ENCODE measurements around the gene COX4I1. TPM values are rescaled to one million over a fixed set of nuclear protein-coding genes. Genes with fewer than 3 reads are reported as not detected.

COX4I1 gene
- total and polyA plus RNA-seq, 5 donors, result 1,306 to 4,150 (median 1,671) TPM

GRCh38 chr16:85754413-85754812 is 45.1 kb upstream of the COX4I1 start:
- WGBS, result 43% methylated on average over 7 of the region's 7 CpGs
- Histone ChIP-seq H3K4me1 (ENCODE audit: control insufficient read depth, insufficient read depth, low read length) (no peaks in the 10 kb centered on the region), H3K27me3 (ENCODE audit: control insufficient read depth, insufficient read depth) (no peaks in the 10 kb centered on the region), H3K4me3 (ENCODE audit: low read length) (no peak overlapping the region), H3K27ac (ENCODE audit: low read length) (no peak overlapping the region), H3K9me3 (ENCODE audit: control insufficient read depth, low read length) (no peaks in the 10 kb centered on the region)
- intact Hi-C loops (cut with DNase I), result no loop called here
- DNase-seq, result no peak
- no peak for ATAC-seq

GRCh38 chr16:85755929-85756768 is 43.3 kb upstream of the COX4I1 start:
- Histone ChIP-seq H3K27ac (ENCODE audit: low read length) (no peak overlapping the region), H3K4me1 (ENCODE audit: control insufficient read depth, insufficient read depth, low read length) (no peaks in the 10 kb centered on the region), H3K27me3 (ENCODE audit: control insufficient read depth, insufficient read depth) (no peaks in the 10 kb centered on the region), H3K9me3 (ENCODE audit: control insufficient read depth, low read length) (no peaks in the 10 kb centered on the region), H3K4me3 (ENCODE audit: low read length) (no peak overlapping the region)
- intact Hi-C loops (cut with DNase I), result no loop called here
- ATAC-seq (no peak), DNase-seq (no peak)
- 69% methylated on average over 25 of the region's 25 CpGs for WGBS

GRCh38 chr16:85757341-85757822 is 42.1 kb upstream of the COX4I1 start:
- 79% methylated on average over 7 of the region's 7 CpGs for WGBS
- ATAC-seq, result no peak

GRCh38 chr16:85759136-85759535 is 40.4 kb upstream of the COX4I1 start:
- Histone ChIP-seq H3K4me3 (ENCODE audit: low read length) (no peak overlapping the region), H3K27me3 (ENCODE audit: control insufficient read depth, insufficient read depth) (no peaks in the 10 kb centered on the region), H3K9me3 (ENCODE audit: control insufficient read depth, low read length) (no peaks in the 10 kb centered on the region), H3K27ac (ENCODE audit: low read length) (no peak overlapping the region), H3K4me1 (ENCODE audit: control insufficient read depth, insufficient read depth, low read length) (no peaks in the 10 kb centered on the region)
- DNase-seq (no peak), ATAC-seq (no peak)
- WGBS, result 51% methylated on average over 16 of the region's 16 CpGs
- intact Hi-C loops (cut with DNase I), result no loop called here

More at GRCh38 chr16:85757341-85757822, 42.1 kb upstream of the COX4I1 start:
- Histone ChIP-seq H3K4me3 (ENCODE audit: low read length) (no peak overlapping the region), H3K27ac (ENCODE audit: low read length) (no peak overlapping the region), H3K4me1 (ENCODE audit: control insufficient read depth, insufficient read depth, low read length) (no peaks in the 10 kb centered on the region), H3K27me3 (ENCODE audit: control insufficient read depth, insufficient read depth) (no peaks in the 10 kb centered on the region), H3K9me3 (ENCODE audit: control insufficient read depth, low read length) (no peaks in the 10 kb centered on the region)
- intact Hi-C loops (cut with DNase I), result no loop called here
- DNase-seq, result no peak

GRCh38 chr16:85759631-85760419 is 39.7 kb upstream of the COX4I1 start:
- WGBS, result 69% methylated on average over 20 of the region's 20 CpGs
- H3K4me1 ChIP-seq (ENCODE audit: control insufficient read depth, insufficient read depth, low read length), result no peaks in the 10 kb centered on the region
- intact Hi-C loops (cut with DNase I), result no loop called here
- DNase-seq (no peak), ATAC-seq (peak in 1 of 2 donors; percentile 14)
- no peak overlapping the region for H3K4me3 ChIP-seq (ENCODE audit: low read length)
- no peak overlapping the region for H3K27ac ChIP-seq (ENCODE audit: low read length)
- no peaks in the 10 kb centered on the region for H3K27me3 ChIP-seq (ENCODE audit: control insufficient read depth, insufficient read depth)
- H3K9me3 ChIP-seq (ENCODE audit: control insufficient read depth, low read length), result no peaks in the 10 kb centered on the region

GRCh38 chr16:85761861-85762260 is 37.6 kb upstream of the COX4I1 start:
- ATAC-seq, result no peak
- Histone ChIP-seq H3K27me3 (ENCODE audit: control insufficient read depth, insufficient read depth) (no peaks in the 10 kb centered on the region), H3K4me1 (ENCODE audit: control insufficient read depth, insufficient read depth, low read length) (no peaks in the 10 kb centered on the region), H3K9me3 (ENCODE audit: control insufficient read depth, low read length) (no peaks in the 10 kb centered on the region), H3K4me3 (ENCODE audit: low read length) (no peak overlapping the region), H3K27ac (ENCODE audit: low read length) (no peak overlapping the region)
- intact Hi-C loops (cut with DNase I), result no loop called here
- WGBS, result 70% methylated on average over 6 of the region's 6 CpGs
- no peak for DNase-seq

- Histone ChIP-seq H3K4me3 (ENCODE audit: low read length) (no peak overlapping the region), H3K9me3 (ENCODE audit: control insufficient read depth, low read length) (no peaks in the 10 kb centered on the region), H3K27me3 (ENCODE audit: control insufficient read depth, insufficient read depth) (no peaks in the 10 kb centered on the region), H3K4me1 (ENCODE audit: control insufficient read depth, insufficient read depth, low read length) (no peaks in the 10 kb centered on the region), H3K27ac (ENCODE audit: low read length) (no peak overlapping the region)
- intact Hi-C loops (cut with DNase I), result no loop called here
- WGBS, result 84% methylated on average over 12 of the region's 12 CpGs
- DNase-seq (no peak), ATAC-seq (no peak)
Observed at GRCh38 chr16:85762970-85763369, 36.5 kb upstream of the COX4I1 start.

- Histone ChIP-seq H3K4me1 (ENCODE audit: control insufficient read depth, insufficient read depth, low read length) (no peaks in the 10 kb centered on the region), H3K27me3 (ENCODE audit: control insufficient read depth, insufficient read depth) (no peaks in the 10 kb centered on the region), H3K27ac (ENCODE audit: low read length) (no peak overlapping the region), H3K4me3 (ENCODE audit: low read length) (no peak overlapping the region), H3K9me3 (ENCODE audit: control insufficient read depth, low read length) (no peaks in the 10 kb centered on the region)
- ATAC-seq, result no peak
- intact Hi-C loops (cut with DNase I), result no loop called here
- WGBS, result 87% methylated on average over 2 of the region's 2 CpGs
- no peak for DNase-seq
Observed at GRCh38 chr16:85763616-85764015, 35.9 kb upstream of the COX4I1 start.

GRCh38 chr16:85765211-85765610 is 34.3 kb upstream of the COX4I1 start:
- 55% methylated on average over 8 of the region's 8 CpGs for WGBS

GRCh38 chr16:85765767-85766166 is 33.7 kb upstream of the COX4I1 start:
- H3K27ac ChIP-seq (ENCODE audit: low read length), result no peak overlapping the region
- 60% methylated on average over 8 of the region's 8 CpGs for WGBS
- H3K4me3 ChIP-seq (ENCODE audit: low read length), result no peak overlapping the region
- no peaks in the 10 kb centered on the region for H3K9me3 ChIP-seq (ENCODE audit: control insufficient read depth, low read length)
- ATAC-seq (no peak), DNase-seq (no peak)
- intact Hi-C loops (cut with DNase I), result no loop called here
- H3K27me3 ChIP-seq (ENCODE audit: control insufficient read depth, insufficient read depth), result no peaks in the 10 kb centered on the region
- no peaks in the 10 kb centered on the region for H3K4me1 ChIP-seq (ENCODE audit: control insufficient read depth, insufficient read depth, low read length)

More at GRCh38 chr16:85765211-85765610, 34.3 kb upstream of the COX4I1 start:
- Histone ChIP-seq H3K9me3 (ENCODE audit: control insufficient read depth, low read length) (no peaks in the 10 kb centered on the region), H3K4me3 (ENCODE audit: low read length) (no peak overlapping the region), H3K4me1 (ENCODE audit: control insufficient read depth, insufficient read depth, low read length) (no peaks in the 10 kb centered on the region), H3K27me3 (ENCODE audit: control insufficient read depth, insufficient read depth) (no peaks in the 10 kb centered on the region), H3K27ac (ENCODE audit: low read length) (no peak overlapping the region)
- intact Hi-C loops (cut with DNase I), result no loop called here
- ATAC-seq (no peak), DNase-seq (no peak)

- 71% methylated on average over 8 of the region's 8 CpGs for WGBS
- no peak for DNase-seq
- H3K27me3 ChIP-seq (ENCODE audit: control insufficient read depth, insufficient read depth), result no peaks in the 10 kb centered on the region
- H3K4me1 ChIP-seq (ENCODE audit: control insufficient read depth, insufficient read depth, low read length), result no peaks in the 10 kb centered on the region
- H3K9me3 ChIP-seq (ENCODE audit: control insufficient read depth, low read length), result no peaks in the 10 kb centered on the region
- no peak overlapping the region for H3K4me3 ChIP-seq (ENCODE audit: low read length)
- ATAC-seq, result peak in 1 of 2 donors; percentile 38
- intact Hi-C loops (cut with DNase I), result no loop called here
- no peak overlapping the region for H3K27ac ChIP-seq (ENCODE audit: low read length)
Observed at GRCh38 chr16:85767531-85767930, 32.0 kb upstream of the COX4I1 start.
